Activated T-helper 17 cell treated with anti-CD3 and anti-CD28 coated beads, Interleukin-2, amount 50 U/mL, for 72 hours (primary cell): ENCODE results near the gene TLR4. TPM values are rescaled to one million over a fixed set of nuclear protein-coding genes. Genes with fewer than 3 reads are reported as not detected.

Experiments used
- ATAC-seq: fragments of 150-1000 bp; cut with Tn5 transposase; replicated peaks from 2 replicates; pipeline ENCODE4 v1.10.0; 2021; ENCODE audit warnings: mild to moderate bottlenecking, moderate library complexity
- H3K27ac Mint-ChIP-seq: one replicate; pipeline ENCODE4 v1.8.0; 2022; ENCODE audit warnings: mixed read lengths
- H3K27me3 Mint-ChIP-seq: one replicate; pipeline ENCODE4 v1.8.0; 2022; ENCODE audit warnings: mixed read lengths
- H3K36me3 Mint-ChIP-seq: one replicate; pipeline ENCODE4 v1.8.0; 2022; ENCODE audit warnings: low read depth, mild to moderate bottlenecking, mixed read lengths
- H3K4me1 Mint-ChIP-seq: one replicate; pipeline ENCODE4 v1.8.0; 2022; ENCODE audit warnings: mixed read lengths
- H3K4me3 Mint-ChIP-seq: one replicate; pipeline ENCODE4 v1.8.0; 2022; ENCODE audit warnings: mild to moderate bottlenecking, mixed read lengths
- H3K9me3 Mint-ChIP-seq: one replicate; pipeline ENCODE4 v1.8.0; 2022; ENCODE audit warnings: mixed read lengths
- total RNA-seq, 2 donors: library from RNA; stranded (reverse); gene quantifications; one replicate each; pipeline ENCODE4 v1.2.3, GENCODE V29; 2022

Gene TLR4
- total RNA-seq, 2 donors from 2014 or later = not detected

DNA sequence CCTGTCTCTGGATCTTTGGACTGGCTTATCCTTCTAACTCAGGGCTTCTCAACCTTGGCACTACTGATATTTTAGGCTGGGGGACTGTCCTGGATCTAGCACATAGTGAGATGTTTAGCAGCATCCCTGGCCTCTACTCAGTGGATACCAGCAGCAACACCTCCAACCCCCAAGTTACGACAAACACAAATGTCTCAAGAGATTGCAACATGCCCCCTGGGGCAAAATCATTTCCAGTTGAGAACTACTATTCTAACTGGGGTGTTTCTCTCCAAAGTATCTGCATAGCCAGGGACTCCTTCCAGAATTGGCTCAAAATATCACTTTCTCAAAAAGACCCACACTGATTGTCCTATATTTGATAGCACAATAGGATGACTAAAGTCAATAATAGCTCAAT lies 7.2 kb upstream of the TLR4 start:
- H3K4me1 Mint-ChIP-seq = no peaks in the 10 kb centered on the region
- no peak for ATAC-seq
- H3K4me3 Mint-ChIP-seq = no peak overlapping the region
- H3K36me3 Mint-ChIP-seq = no peaks in the 10 kb centered on the region
- no peaks in the 10 kb centered on the region for H3K9me3 Mint-ChIP-seq
- no peak overlapping the region for H3K27ac Mint-ChIP-seq
- no peaks in the 10 kb centered on the region for H3K27me3 Mint-ChIP-seq

DNA sequence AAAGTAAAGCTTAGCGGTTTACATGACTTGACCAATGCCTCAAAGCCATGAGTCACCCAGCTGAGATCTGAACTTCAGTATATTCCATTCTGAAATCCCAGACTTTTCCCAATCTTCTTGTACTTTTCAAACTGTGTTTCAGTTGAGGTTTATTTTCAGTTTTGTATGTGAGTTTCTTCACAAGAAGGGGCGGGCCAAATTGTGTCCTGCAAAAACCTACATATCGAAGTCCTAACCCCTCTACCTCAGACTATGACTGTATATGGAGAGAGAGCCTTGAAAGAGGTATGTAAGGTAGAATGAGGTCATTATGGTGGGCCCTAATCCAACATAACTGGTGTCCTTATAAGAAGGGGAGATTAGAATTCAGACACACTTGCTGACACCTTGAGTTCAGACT lies 666 bp upstream of the TLR4 start:
- Mint-ChIP-seq H3K4me1 (no peaks in the 10 kb centered on the region), H3K27me3 (peaks cover 15% of the 10 kb centered on the region), H3K4me3 (no peak overlapping the region), H3K9me3 (no peaks in the 10 kb centered on the region), H3K27ac (no peak overlapping the region), H3K36me3 (no peaks in the 10 kb centered on the region)
- ATAC-seq = no peak

DNA sequence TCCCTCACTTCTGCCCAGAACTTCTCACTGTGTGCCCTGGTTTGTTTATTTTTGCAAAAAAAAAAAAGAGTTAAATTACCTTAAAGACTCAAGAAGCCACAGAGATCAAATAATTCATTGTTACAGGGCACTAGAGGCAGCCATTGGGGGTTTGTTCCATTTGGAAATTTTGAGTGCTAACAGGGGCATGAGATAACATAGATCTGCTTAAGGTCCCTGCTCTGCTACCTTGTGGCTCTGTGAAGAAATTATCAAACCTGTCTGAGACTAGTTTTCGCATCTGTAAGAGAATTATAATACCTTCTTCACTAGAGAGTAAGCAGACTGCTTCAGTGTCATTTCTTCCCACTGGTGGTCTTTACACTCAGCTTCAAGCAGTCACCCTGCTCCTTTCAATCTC lies 394 bp downstream of the TLR4 start:
- Mint-ChIP-seq H3K27ac (no peak overlapping the region), H3K27me3 (peaks cover 15% of the 10 kb centered on the region), H3K36me3 (no peaks in the 10 kb centered on the region), H3K4me3 (no peak overlapping the region), H3K4me1 (no peaks in the 10 kb centered on the region), H3K9me3 (no peaks in the 10 kb centered on the region)
- ATAC-seq = no peak

DNA sequence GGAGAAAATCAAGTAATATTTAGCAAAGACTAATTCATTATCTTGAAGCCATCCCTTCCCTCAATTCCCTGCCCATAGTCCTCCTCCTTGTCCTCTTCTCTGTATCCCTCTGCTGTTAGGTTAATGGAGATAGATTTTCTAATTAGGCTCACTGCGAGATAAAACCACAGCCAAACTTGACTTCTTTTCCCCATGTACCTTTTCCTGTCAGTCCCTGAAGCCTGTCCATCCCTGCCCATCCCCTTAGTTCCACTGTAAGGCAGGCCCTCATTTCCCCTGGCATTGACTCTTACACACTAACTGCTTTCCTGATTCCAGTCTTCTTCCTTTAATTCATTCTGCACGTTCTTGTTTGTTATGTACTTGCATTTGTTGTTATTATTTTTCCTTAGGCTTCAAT lies 1.2 kb downstream of the TLR4 start:
- no peaks in the 10 kb centered on the region for H3K9me3 Mint-ChIP-seq
- no peak overlapping the region for H3K27ac Mint-ChIP-seq
- no peaks in the 10 kb centered on the region for H3K36me3 Mint-ChIP-seq
- H3K4me1 Mint-ChIP-seq = no peaks in the 10 kb centered on the region
- no peak overlapping the region for H3K4me3 Mint-ChIP-seq
- no peak for ATAC-seq
- peaks cover 15% of the 10 kb centered on the region for H3K27me3 Mint-ChIP-seq

DNA sequence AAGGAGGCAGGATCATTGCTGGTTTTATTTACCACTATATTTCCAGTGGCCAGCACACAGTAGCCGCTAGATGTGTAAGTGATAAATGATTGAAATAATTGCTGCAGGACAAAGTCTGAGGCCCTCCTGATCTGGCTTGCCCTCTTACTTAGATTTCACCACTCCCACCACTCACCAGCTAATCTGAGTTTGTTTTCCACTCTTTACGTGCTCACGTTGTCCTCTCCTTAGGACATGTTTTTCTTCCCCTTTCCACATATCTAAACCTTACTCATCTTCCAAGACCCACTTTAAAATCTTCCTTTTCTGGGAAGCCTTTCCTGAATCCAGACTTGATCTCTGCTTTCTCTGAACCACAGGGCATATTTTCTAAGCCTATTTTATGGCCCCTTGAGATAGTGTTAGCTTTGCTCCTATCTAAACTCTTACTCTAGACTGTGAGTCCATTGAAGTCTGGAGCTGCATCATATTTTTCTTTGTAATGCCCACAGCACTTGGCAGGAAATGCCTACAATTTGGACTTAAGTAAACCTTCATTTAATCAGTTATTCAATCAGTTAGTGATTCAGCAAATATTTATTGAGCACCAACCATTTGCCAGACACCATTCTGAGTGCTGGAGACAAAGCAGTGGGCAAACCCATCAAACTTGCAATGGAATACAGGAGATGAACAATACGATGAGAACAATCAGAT lies 2.4 kb downstream of the TLR4 start:
- Mint-ChIP-seq H3K9me3 (no peaks in the 10 kb centered on the region), H3K27me3 (peaks cover 15% of the 10 kb centered on the region), H3K27ac (no peak overlapping the region), H3K4me3 (no peak overlapping the region), H3K4me1 (no peaks in the 10 kb centered on the region), H3K36me3 (no peaks in the 10 kb centered on the region)
- no peak for ATAC-seq

DNA sequence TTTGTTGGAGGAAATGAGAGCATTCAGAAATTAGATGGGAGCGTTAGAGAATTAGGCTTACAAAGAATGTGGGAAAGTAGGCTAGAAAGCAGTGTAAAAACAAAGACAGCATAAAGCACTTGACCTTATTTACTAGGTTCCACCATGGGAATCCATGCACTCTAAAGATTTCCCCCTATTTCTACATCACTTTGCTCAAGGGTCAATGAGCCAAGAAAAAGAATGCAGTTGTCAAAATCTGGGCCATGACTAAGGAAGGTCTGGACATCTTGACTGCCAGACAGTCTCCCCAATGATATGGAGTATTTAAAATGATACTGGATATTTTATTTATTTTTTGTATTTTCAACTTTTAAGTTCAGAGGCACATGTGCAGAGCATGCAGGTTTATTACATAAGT lies 3.4 kb downstream of the TLR4 start:
- no peak overlapping the region for H3K4me3 Mint-ChIP-seq
- H3K27me3 Mint-ChIP-seq = peaks cover 15% of the 10 kb centered on the region
- ATAC-seq = no peak
- H3K27ac Mint-ChIP-seq = no peak overlapping the region
- H3K36me3 Mint-ChIP-seq = no peaks in the 10 kb centered on the region
- H3K4me1 Mint-ChIP-seq = no peaks in the 10 kb centered on the region
- no peaks in the 10 kb centered on the region for H3K9me3 Mint-ChIP-seq

DNA sequence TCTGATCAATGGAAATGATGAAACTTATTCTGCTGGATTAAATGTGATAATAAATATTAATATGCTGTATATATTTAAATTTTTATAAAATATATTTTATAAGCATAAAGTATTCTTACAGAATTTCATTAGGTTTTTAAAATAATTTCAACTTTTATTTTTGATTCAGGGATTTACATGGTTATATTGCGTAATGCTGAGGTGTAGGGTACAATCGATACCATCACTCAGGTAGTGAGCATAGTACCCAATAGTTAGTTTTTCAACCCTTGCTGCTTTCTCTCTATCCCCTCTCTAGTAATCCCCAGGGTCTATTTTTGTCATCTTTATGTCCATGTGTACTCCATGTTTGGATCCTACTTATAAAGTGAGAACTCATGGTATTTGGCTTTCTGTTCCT lies 5.7 kb downstream of the TLR4 start:
- Mint-ChIP-seq H3K9me3 (no peaks in the 10 kb centered on the region), H3K27me3 (peaks cover 11% of the 10 kb centered on the region), H3K4me3 (no peak overlapping the region), H3K27ac (no peak overlapping the region), H3K36me3 (no peaks in the 10 kb centered on the region), H3K4me1 (no peaks in the 10 kb centered on the region)
- no peak for ATAC-seq

DNA sequence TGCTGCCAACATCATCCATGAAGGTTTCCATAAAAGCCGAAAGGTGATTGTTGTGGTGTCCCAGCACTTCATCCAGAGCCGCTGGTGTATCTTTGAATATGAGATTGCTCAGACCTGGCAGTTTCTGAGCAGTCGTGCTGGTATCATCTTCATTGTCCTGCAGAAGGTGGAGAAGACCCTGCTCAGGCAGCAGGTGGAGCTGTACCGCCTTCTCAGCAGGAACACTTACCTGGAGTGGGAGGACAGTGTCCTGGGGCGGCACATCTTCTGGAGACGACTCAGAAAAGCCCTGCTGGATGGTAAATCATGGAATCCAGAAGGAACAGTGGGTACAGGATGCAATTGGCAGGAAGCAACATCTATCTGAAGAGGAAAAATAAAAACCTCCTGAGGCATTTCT lies 10.1 kb downstream of the TLR4 start:
- no peak for ATAC-seq
- no peaks in the 10 kb centered on the region for H3K9me3 Mint-ChIP-seq
- no peaks in the 10 kb centered on the region for H3K4me1 Mint-ChIP-seq
- no peak overlapping the region for H3K27ac Mint-ChIP-seq
- no peak overlapping the region for H3K4me3 Mint-ChIP-seq
- peaks cover 15% of the 10 kb centered on the region for H3K27me3 Mint-ChIP-seq
- H3K36me3 Mint-ChIP-seq = no peaks in the 10 kb centered on the region

DNA sequence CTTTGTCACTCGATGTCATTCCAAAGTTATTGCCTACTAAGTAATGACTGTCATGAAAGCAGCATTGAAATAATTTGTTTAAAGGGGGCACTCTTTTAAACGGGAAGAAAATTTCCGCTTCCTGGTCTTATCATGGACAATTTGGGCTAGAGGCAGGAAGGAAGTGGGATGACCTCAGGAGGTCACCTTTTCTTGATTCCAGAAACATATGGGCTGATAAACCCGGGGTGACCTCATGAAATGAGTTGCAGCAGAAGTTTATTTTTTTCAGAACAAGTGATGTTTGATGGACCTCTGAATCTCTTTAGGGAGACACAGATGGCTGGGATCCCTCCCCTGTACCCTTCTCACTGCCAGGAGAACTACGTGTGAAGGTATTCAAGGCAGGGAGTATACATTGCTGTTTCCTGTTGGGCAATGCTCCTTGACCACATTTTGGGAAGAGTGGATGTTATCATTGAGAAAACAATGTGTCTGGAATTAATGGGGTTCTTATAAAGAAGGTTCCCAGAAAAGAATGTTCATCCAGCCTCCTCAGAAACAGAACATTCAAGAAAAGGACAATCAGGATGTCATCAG lies 11.3 kb downstream of the TLR4 start:
- Mint-ChIP-seq H3K4me3 (no peak overlapping the region), H3K9me3 (no peaks in the 10 kb centered on the region), H3K36me3 (no peaks in the 10 kb centered on the region), H3K4me1 (no peaks in the 10 kb centered on the region), H3K27ac (no peak overlapping the region), H3K27me3 (peaks cover 15% of the 10 kb centered on the region)
- ATAC-seq = no peak

DNA sequence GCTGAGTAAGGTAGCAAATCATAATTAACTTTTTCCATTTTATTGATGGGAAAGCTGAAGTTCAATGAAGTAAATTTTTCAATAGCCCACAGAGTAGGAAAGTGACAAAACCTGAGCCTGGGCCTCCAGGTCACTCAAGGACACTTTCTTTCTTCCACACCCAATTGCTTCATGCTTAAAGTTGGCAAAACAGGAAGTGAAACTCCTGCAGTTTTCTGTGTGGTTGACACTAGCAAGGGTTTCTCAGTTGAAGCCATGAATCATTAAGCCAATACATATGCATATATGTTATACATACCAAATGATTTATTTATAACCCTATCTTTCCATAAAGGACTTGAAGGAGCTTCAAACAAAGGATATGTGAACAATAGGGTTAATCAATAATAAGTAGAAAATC lies 13.9 kb downstream of the TLR4 start:
- ATAC-seq = peak; percentile 75
- Mint-ChIP-seq H3K36me3 (no peaks in the 10 kb centered on the region), H3K27me3 (peaks cover 19% of the 10 kb centered on the region), H3K9me3 (no peaks in the 10 kb centered on the region), H3K4me1 (no peaks in the 10 kb centered on the region), H3K27ac (no peak overlapping the region), H3K4me3 (no peak overlapping the region)

DNA sequence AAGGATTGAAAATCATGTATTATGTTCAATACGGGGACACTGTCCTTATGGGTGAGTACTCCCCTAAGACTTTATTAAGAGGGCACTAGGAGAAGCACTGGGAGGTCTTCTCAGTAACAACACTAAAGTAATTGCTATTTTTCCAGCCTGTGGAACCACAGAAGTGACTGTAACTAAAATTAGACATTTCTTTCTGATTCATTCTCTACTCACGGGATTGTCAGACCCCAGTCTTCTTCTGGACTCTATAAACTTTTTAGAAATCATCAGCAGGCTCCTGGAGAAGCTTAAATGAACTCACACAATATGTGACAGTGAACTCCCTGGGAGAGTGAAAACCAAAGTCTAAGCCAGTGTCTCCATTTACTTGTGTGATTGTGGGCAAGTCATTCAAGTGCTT lies 14.5 kb downstream of the TLR4 start:
- Mint-ChIP-seq H3K36me3 (no peaks in the 10 kb centered on the region), H3K4me3 (no peak overlapping the region), H3K27ac (no peak overlapping the region), H3K27me3 (peaks cover 16% of the 10 kb centered on the region), H3K4me1 (no peaks in the 10 kb centered on the region), H3K9me3 (no peaks in the 10 kb centered on the region)
- ATAC-seq = peak; percentile 19

DNA sequence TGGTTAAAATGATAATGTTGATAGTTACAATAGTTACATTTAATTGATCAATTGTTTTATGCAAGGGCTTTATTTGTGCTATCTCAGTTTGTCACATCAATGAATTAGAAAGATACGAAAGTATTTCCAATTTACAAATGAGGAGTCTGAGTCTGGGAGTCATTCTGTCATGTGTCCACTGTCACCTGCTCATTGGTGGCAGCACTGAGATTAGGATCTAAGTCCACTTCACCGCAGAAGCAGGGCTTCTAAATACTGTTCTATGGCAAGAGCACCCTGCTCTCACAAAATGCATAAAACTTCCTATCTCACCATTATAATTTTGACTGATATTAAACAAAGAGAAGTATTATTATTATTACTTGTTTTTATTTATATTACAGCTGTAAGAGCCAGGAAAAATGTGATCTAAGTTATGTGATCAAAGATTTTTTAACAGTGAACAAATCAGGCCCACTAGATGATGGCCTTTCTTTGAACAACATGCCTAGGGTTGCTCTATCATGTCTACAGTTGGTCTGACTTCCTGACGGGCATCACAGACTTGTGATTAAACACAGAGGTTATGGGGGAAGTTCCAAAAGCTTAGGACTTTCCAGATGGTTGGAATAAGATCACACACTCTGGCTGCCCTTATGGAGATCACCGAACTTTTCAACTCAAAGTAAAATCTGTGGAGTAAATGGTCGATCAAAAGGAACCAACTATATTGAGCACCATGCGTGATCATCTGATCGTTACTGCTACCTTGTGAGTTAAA lies 15.1 kb downstream of the TLR4 start:
- peaks cover 14% of the 10 kb centered on the region for H3K27me3 Mint-ChIP-seq
- H3K4me3 Mint-ChIP-seq = no peak overlapping the region
- H3K36me3 Mint-ChIP-seq = no peaks in the 10 kb centered on the region
- no peak for ATAC-seq
- H3K4me1 Mint-ChIP-seq = no peaks in the 10 kb centered on the region
- H3K27ac Mint-ChIP-seq = no peak overlapping the region
- no peaks in the 10 kb centered on the region for H3K9me3 Mint-ChIP-seq

DNA sequence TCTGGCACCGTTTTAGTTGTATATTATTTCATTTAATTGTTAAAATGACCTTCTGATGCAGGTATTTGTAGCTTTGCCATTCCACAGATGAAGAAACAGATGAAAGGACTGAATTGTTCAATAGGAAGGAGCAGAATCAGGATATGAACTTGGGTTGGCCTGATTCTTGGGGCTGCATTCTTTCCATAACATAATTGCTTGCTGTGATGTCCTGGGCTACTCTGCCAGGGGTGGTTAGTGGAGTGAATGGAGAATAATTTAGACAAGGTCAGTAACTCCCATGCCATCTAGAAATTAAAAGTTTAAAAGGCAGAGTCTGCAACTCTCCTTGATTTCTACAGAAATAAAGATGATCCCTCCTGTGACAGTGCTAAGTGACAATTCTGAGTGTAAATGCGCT lies 15.9 kb downstream of the TLR4 start:
- ATAC-seq = no peak
- Mint-ChIP-seq H3K4me3 (no peak overlapping the region), H3K27ac (no peak overlapping the region), H3K9me3 (no peaks in the 10 kb centered on the region), H3K27me3 (peaks cover 14% of the 10 kb centered on the region), H3K36me3 (no peaks in the 10 kb centered on the region), H3K4me1 (no peaks in the 10 kb centered on the region)

DNA sequence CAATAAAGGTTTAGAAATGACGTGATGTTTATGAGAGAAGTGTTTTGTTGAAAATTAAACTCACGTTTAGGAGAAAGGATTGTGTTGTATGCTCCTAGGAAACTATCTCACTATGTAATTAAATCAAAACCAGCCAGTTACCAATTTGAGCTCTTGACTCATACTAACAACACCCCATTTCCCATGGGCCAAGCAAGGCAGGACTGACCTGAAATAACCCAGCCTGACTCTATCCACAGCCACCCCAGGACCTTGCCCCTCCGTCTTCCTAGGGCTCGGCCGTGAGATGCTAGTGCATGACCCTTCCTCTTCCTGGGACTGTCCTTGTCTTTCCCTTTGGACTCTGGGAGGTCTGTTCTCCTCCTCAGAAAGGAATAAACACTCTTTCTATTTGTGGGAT lies 16.4 kb downstream of the TLR4 start:
- no peak overlapping the region for H3K27ac Mint-ChIP-seq
- peaks cover 10% of the 10 kb centered on the region for H3K27me3 Mint-ChIP-seq
- no peaks in the 10 kb centered on the region for H3K4me1 Mint-ChIP-seq
- no peaks in the 10 kb centered on the region for H3K36me3 Mint-ChIP-seq
- ATAC-seq = no peak
- no peaks in the 10 kb centered on the region for H3K9me3 Mint-ChIP-seq
- no peak overlapping the region for H3K4me3 Mint-ChIP-seq

DNA sequence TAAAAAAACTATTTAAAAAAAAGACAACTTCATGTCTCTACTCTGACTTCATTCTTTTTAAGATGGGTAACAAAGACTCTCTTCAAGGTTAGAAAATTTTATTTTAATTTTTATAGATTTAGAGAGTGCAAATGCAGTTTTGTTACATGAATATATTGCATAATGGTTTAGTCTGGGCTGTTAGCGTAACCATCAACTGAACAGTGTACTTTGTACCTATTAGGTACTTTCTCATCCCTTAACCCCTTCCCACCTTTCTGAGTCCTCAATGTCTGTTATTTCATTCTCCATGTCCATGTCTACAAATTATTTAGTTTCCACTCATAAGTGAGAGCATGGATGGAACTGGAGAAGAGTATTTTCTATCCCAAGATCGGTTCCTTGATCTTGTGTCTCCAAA lies 16.8 kb downstream of the TLR4 start:
- Mint-ChIP-seq H3K36me3 (no peaks in the 10 kb centered on the region), H3K4me1 (no peaks in the 10 kb centered on the region), H3K9me3 (no peaks in the 10 kb centered on the region), H3K4me3 (no peak overlapping the region), H3K27me3 (peaks cover 10% of the 10 kb centered on the region), H3K27ac (no peak overlapping the region)
- no peak for ATAC-seq
